H1 (cell line): Measurements from ENCODE around the gene NAV2.

ENCODE experiments used
- EZH2 ChIP-seq: fragments of 200-600 bp; sonication (generic); IDR thresholded peaks from 2 replicates; pipeline ENCODE4 v1.7.1; 2012; ENCODE audit warnings: low read depth, mild to moderate bottlenecking, moderate library complexity, low read length, inconsistent platforms; ENCODE audit not compliant: severe bottlenecking
- GTF2F1 ChIP-seq: IDR thresholded peaks from 2 replicates; pipeline ENCODE4 v1.6.1; 2012; ENCODE audit warnings: low read depth, low read length, improper control_type of control experiment, borderline replicate concordance
- POLR2A ChIP-seq, 2 experiments: IDR thresholded peaks; 1 replicate in 1 of 2; 2 replicates in 1 of 2; pipeline ENCODE4 v1.6.1; 2011; ENCODE audit warnings: low read depth in 2 of 2, low read length in 2 of 2, mild to moderate bottlenecking in 2 of 2; ENCODE audit errors: control extremely low read depth in 1 of 2
- POLR2AphosphoS5 ChIP-seq: IDR thresholded peaks from 2 replicates; pipeline ENCODE4 v1.6.1; 2011; ENCODE audit warnings: low read depth, low read length
- POU5F1 ChIP-seq: IDR thresholded peaks from 2 replicates; pipeline ENCODE4 v1.6.1; 2011; ENCODE audit warnings: low read depth, mild to moderate bottlenecking, low read length, moderate library complexity
- RBBP5 ChIP-seq: IDR thresholded peaks from 2 replicates; pipeline ENCODE4 v1.7.1; 2012; ENCODE audit warnings: low read depth, mild to moderate bottlenecking, inconsistent platforms, low read length, moderate library complexity, borderline replicate concordance
- RXRA ChIP-seq: IDR thresholded peaks from 2 replicates; pipeline ENCODE4 v1.6.1; 2011; ENCODE audit warnings: low read depth, mild to moderate bottlenecking, low read length, moderate library complexity; ENCODE audit not compliant: insufficient read depth
- SP1 ChIP-seq: IDR thresholded peaks from 2 replicates; pipeline ENCODE4 v1.6.1; 2011; ENCODE audit warnings: low read depth, low read length
- TBP ChIP-seq: IDR thresholded peaks from 2 replicates; pipeline ENCODE4 v1.6.1; 2011; ENCODE audit warnings: low read depth, low read length, improper control_type of control experiment
- YY1 ChIP-seq: IDR thresholded peaks from 2 replicates; pipeline ENCODE4 v1.6.1; 2011; ENCODE audit warnings: low read depth, mild to moderate bottlenecking, low read length
- TF ChIP-seq, protein P1 (sequence below), 3 experiments: IDR thresholded peaks; 1 replicate in 2 of 3; 2 replicates in 1 of 3; pipeline versions ENCODE4 v1.5.1 to v1.6.1; 2011; ENCODE audit warnings: low read length in 3 of 3, mild to moderate bottlenecking in 3 of 3, inconsistent platforms in 2 of 3, low read depth in 1 of 3, moderate library complexity in 1 of 3; ENCODE audit not compliant: insufficient read depth in 1 of 3; ENCODE audit errors: control extremely low read depth in 1 of 3
- TF ChIP-seq, protein P2 (sequence below): IDR thresholded peaks from 2 replicates; pipeline ENCODE4 v1.6.1; 2011; ENCODE audit warnings: low read length, improper control_type of control experiment

DNA sequence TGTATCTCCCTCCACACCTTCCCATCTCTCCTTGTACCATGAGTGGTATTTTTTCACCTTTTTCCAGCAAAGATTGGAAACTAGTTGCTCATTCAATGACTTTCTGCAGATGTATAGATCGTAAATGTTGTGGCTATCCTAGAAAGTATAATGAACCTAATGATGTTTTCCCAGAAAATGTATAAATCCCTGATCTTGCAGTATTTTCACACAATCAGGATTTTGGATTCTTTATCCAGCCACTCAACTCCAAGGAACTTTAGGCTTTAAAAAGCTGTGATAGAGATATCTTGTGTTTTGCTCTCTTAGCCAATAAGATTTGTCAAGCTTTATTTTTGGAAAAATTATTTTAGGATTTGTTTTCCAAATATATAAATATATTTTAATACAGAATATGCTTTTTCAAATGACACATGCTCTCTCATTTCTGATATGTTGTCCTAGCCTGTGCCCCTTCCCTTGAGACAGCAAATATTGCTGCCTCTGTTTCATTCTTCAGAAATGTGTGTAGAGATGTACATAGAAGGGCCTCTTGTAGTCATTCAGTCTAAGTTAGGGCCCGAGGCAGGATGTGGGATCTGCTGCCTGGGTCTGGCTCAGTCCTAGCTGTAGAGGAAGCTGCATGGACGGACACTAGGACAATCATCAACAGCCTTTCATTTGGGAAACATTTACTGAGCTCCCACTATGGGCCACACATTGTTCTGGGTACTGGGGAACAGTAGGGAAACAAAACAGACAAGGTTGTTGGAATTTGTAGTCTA is 62.4 kb downstream of the NAV2 start:
- TF ChIP-seq POLR2AphosphoS5 (no peak), GTF2F1 (no peak), EZH2 (no peak), RBBP5 (no peak), POU5F1 (no peak), SP1 (no peak), POLR2A (IDR thresholded peaks at IDR 0.05; ENCODE audit: control extremely low read depth in 1 of 2, low read depth in 2 of 2, low read length in 2 of 2) (no peak), YY1 (no peak), RXRA (no peak), TBP (no peak)
- TF ChIP-seq, protein P1, sequence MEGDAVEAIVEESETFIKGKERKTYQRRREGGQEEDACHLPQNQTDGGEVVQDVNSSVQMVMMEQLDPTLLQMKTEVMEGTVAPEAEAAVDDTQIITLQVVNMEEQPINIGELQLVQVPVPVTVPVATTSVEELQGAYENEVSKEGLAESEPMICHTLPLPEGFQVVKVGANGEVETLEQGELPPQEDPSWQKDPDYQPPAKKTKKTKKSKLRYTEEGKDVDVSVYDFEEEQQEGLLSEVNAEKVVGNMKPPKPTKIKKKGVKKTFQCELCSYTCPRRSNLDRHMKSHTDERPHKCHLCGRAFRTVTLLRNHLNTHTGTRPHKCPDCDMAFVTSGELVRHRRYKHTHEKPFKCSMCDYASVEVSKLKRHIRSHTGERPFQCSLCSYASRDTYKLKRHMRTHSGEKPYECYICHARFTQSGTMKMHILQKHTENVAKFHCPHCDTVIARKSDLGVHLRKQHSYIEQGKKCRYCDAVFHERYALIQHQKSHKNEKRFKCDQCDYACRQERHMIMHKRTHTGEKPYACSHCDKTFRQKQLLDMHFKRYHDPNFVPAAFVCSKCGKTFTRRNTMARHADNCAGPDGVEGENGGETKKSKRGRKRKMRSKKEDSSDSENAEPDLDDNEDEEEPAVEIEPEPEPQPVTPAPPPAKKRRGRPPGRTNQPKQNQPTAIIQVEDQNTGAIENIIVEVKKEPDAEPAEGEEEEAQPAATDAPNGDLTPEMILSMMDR (IDR thresholded peaks at IDR 0.05; ENCODE audit: control extremely low read depth in 1 of 3, insufficient read depth in 1 of 3, low read depth in 1 of 3, low read length in 3 of 3), result no peak
- TF ChIP-seq, protein P2, sequence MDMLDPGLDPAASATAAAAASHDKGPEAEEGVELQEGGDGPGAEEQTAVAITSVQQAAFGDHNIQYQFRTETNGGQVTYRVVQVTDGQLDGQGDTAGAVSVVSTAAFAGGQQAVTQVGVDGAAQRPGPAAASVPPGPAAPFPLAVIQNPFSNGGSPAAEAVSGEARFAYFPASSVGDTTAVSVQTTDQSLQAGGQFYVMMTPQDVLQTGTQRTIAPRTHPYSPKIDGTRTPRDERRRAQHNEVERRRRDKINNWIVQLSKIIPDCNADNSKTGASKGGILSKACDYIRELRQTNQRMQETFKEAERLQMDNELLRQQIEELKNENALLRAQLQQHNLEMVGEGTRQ, result no peak
